H7 (cell line): ENCODE data around the gene PELI3. TPM values are rescaled to one million over a fixed set of nuclear protein-coding genes. Genes with fewer than 3 reads are reported as not detected.
"Not testable (repeated sequence)": the region's sequence is repeated elsewhere in the genome, so short reads cannot be mapped to it uniquely, and the experiment has no call there.

Source experiments
- DNase-seq: peaks from one replicate; pipeline ENCODE4 v3.0.0; 2012
- H3K27me3 ChIP-seq: 2 replicates; pipeline ENCODE4 v1.6.0; 2011; ENCODE audit warnings: mild to moderate bottlenecking, low read length; ENCODE audit not compliant: control insufficient read depth, insufficient read depth
- H3K36me3 ChIP-seq: replicated peaks from 2 replicates; pipeline ENCODE4 v1.5.1; 2011; ENCODE audit warnings: low read length; ENCODE audit not compliant: control insufficient read depth, insufficient read depth
- H3K4me3 ChIP-seq: 2 replicates; pipeline ENCODE4 v1.5.1; 2011; ENCODE audit warnings: low read depth, mild to moderate bottlenecking, control low read depth, low read length, moderate library complexity; ENCODE audit not compliant: insufficient read depth
- total RNA-seq: library from RNA; depleted of rRNA; stranded (reverse); fragments of >200 nt; shearing (Covaris generic); gene quantifications from 2 replicates; pipeline ENCODE4 v1.2.3, GENCODE V29; 2014; rRNA removed

Gene PELI3, protein sequence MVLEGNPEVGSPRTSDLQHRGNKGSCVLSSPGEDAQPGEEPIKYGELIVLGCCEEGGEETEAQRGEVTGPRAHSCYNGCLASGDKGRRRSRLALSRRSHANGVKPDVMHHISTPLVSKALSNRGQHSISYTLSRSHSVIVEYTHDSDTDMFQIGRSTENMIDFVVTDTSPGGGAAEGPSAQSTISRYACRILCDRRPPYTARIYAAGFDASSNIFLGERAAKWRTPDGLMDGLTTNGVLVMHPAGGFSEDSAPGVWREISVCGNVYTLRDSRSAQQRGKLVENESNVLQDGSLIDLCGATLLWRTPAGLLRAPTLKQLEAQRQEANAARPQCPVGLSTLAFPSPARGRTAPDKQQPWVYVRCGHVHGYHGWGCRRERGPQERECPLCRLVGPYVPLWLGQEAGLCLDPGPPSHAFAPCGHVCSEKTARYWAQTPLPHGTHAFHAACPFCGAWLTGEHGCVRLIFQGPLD
- total RNA-seq, result 8.1 and 9.5 TPM in 2 replicates

DNA sequence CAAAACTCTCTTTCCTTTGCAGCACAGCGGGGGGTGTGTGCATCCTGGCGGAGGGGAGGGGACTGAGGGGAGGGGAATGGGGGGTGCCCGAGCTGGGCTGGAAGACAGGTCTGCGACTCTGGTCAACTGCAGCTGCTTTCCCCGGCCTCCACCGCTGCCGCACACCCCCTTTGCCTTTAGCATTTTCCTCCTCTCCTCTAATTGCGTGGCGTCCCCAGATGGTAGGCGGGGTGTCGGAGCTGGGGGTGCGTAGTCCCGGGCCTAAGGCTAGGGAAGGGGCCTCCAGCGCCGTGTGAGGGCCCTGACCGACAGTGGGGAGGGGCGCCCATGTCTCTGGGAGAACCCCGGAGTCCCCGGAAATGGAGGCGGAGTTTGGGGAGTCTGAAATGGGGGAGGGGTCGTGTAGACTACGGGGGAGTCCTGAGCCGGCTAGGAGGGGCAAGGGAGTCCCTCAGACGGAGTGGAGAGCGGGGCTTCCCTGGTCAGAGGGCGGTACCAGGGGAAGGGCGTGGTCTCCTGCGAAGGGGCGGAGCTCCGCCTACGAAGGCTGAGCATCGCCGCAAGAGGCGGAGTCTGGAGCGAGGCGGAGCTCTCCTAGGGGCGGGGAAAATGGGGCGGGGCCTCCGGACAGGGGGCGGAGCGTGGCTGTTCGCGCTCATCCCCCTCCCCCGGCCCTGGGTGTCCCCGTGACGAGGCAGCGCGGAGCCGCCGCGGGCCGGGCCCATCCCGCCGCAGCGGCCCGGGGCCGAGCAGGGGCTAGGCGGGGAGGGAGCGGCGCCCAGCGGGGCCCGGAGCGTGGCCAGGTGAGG lies at the start of gene PELI3:
TSS of gene PELI3 (plus strand) at position 681 of the 809 bp plus-strand sequence. CDS start 1,224 bp downstream, outside the sequence.
- peak within 1 kb of the TSS; percentile 61 for H3K4me3 ChIP-seq
- H3K27me3 ChIP-seq, result peaks cover 3% of the 10 kb centered on the region; the same call in 1 of the 2 replicates
- no peaks in the 10 kb centered on the region for H3K36me3 ChIP-seq
- peak; percentile 99 for DNase-seq

DNA sequence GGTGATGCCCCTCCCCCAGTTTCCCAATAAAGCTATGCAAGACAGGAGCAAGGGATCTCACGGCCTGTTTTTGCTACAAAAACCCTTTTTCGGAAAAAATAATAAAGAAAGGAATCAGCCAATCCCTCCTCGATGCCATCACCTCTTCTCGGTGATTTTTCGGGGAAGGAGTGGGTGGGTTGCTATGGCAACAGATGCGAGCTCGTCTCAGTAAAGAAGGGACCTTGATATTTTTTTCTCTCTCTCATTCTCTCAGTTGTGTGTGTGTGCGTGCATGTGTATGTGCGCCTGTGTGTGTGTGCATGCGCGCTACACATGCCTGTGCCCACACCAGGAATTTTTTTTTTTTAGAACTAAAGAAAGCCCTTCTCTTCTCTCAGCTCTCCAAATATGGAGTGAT lies 49.7 kb upstream of the PELI3 start:
- Histone ChIP-seq H3K4me3 (no peak overlapping the region), H3K36me3 (no peaks in the 10 kb centered on the region), H3K27me3 (peaks cover 29% of the 10 kb centered on the region)
- no peak for DNase-seq

DNA sequence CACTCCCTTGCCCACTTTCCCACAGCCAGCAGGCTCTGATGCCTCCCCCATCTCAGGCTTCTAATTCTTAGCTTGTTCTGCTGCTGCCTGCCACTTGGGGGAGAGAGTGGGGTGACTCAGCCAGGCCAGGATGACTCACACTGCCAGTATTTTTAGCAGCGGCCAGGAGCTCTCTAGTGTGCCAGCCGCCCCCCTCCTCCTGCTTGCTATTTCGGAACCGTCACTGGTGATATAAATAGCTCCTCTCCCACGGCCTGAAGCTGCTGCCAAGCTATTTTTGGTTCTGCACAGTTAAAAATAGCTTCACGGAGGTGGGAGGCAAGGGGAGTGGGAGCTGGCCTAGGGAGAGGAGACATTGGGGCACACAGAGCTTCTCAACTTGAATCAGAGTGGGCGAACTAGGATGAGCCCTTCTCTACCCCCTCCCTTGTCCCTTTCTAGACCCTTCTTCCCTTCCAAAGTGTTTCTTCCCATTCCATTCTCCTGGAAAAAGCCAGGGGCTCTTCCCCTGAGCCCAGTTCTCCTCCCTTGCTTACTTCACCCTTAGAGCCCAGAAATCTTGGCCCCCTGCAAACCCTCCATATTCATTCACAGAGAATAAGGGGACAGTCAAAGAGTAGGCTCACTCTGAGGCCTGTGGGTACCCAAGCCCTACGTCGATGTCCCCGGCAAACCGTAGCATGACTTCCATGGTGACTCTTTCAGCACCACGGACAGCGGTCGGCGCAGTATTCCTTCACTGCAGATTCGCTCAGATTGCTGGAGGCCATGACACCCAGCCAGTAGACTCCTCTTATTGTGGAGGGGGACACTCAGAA lies 48.3 kb upstream of the PELI3 start:
- no peaks in the 10 kb centered on the region; the same call in 1 of the 2 replicates for H3K36me3 ChIP-seq
- H3K4me3 ChIP-seq, result no peak overlapping the region
- peaks cover 29% of the 10 kb centered on the region for H3K27me3 ChIP-seq
- peak; percentile 86 for DNase-seq

DNA sequence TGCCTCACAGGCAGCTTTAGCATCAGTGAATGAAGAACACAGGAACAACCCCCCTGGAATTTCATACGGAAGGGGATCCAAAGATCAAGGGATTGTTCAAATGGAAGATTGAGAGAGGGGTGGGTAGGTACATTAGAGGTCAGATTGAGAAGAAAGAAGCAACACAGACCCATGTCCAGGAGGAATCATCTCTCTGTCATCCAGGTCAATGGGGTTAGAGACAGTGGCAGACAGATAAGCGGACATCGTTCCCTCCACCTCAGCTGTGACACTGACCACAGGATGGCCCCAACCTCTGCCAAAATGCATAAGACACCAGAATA lies 47.8 kb upstream of the PELI3 start:
- no peaks in the 10 kb centered on the region; the same call in 1 of the 2 replicates for H3K36me3 ChIP-seq
- no peak overlapping the region for H3K4me3 ChIP-seq
- no peak for DNase-seq
- H3K27me3 ChIP-seq, result peaks cover 31% of the 10 kb centered on the region

DNA sequence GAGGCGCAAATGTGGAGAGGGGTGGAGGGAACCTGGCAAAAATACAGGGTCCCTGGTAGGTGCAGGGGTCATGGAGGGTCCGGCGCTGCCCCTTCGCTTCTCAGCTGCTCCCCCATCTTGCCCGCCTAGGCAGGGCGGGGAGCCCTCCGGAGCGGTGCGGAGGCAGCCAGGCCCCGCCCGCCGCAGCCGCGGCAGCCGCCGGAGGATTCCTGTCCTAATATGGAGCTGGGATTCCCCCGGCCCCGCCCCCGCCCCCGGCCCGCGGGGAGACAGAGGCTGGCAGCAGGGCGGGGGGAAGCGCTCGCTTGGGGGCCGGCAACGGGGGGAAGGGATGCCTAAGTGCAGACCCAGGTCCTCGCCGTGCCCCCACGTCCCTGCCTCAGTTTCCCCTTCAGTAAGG lies 46.9 kb upstream of the PELI3 start:
- peak; percentile 96 for DNase-seq
- Histone ChIP-seq H3K27me3 (peaks cover 31% of the 10 kb centered on the region), H3K36me3 (no peaks in the 10 kb centered on the region; the same call in 1 of the 2 replicates), H3K4me3 (peak overlapping the region; percentile 43)

DNA sequence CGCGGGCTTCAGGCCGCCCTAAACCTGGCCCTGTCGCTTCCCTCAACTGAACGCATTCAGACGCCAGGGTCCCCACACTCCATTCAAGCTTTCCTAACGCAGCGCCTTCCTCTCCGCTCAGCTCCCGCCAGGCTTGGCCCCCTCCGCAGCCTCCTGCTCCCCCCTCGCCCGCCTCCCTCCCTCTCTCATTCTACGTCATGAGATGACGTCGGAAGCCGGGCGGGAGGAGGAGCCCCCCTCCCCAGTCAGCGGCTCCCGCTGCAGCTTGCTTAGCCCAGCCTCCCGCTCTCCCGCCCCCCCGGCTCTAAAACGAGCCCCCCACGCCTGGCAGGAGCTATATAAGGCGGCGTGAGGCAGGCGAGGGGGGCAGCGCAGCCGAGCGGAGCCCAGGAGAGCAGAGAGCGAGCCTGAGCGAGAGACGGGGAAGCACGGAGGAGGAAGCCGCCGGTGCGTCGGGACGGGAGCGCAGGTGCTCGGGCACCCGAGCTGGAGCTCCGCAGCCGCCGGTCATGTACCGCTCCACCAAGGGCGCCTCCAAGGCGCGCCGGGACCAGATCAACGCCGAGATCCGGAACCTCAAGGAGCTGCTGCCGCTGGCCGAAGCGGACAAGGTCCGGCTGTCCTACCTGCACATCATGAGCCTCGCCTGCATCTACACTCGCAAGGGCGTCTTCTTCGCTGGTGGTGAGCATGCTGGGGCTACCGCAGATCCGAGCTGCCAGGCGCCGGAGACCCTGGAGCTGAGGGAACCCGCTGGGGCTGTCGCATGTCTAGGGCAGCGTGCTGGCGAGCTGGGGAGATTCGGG lies 45.8 kb upstream of the PELI3 start, which contains the start of gene NPAS4:
TSS of gene NPAS4 (plus strand) at position 365 of the 806 bp plus-strand sequence. CDS start at position 510, 145 bp downstream.
- peak; percentile 84 for DNase-seq
- Histone ChIP-seq H3K27me3 (peaks cover 31% of the 10 kb centered on the region), H3K36me3 (no peaks in the 10 kb centered on the region; the same call in none of the 2 replicates), H3K4me3 (peak within 1 kb of the TSS; percentile 43)

DNA sequence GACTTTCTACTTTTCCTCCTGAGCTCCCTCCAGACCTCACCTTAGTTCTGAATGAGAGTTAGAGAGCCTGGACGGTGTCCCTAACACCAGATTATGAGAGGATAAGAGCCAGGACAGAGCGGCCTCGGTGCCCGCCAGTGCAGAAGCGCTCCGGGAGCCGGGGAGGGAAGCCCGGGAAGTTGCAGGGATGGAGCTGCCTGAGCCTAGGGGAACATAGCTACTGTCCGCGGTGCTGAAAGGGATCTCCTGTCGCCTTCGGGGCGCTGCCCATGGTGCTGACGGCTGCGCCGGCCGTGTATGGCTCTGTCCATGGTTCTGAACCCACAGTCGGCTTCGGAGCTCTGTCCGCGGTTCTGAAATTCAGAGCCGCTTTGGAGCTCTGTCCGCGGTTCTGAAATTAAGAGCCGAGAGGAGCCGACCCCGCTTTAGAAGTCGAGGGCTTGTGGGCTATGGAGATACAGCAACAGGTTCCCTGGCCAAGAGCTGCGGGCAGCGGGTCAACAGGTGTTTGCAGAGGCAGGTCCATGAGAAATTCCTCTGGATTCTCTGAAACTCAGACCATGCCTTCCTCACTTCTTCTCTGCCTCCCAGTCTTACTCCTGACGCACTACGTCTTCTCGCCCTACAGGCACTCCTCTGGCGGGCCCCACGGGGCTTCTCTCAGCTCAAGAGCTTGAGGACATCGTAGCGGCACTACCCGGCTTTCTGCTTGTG lies 45.1 kb upstream of the PELI3 start:
- Histone ChIP-seq H3K36me3 (no peaks in the 10 kb centered on the region; the same call in none of the 2 replicates), H3K27me3 (peaks cover 31% of the 10 kb centered on the region), H3K4me3 (peak overlapping the region; percentile 43; the same call in 1 of the 2 replicates)
- DNase-seq, result peak; percentile 98

DNA sequence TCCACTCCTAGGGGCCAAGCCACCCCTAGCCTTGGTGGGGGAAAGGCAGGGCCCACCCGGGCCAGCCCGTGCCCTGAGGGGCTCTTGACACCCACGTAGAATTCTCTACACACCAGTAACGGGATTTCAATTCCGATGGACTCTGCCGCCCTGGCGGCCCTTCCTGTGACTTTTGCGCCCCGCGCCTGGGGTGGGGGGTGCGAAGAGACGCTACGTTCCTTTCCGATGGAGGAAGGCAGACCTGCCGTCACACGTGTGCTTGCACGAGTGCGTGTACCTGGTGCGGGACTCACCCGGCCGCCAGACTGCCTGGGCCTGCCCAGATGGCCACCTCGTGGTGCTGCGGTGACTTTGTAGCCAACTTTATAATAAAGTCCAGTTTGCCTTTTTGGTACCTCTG lies 40.4 kb upstream of the PELI3 start:
- no peak overlapping the region for H3K4me3 ChIP-seq
- peak; percentile 46 for DNase-seq
- no peaks in the 10 kb centered on the region; the same call in none of the 2 replicates for H3K36me3 ChIP-seq
- H3K27me3 ChIP-seq, result peaks cover 4% of the 10 kb centered on the region

DNA sequence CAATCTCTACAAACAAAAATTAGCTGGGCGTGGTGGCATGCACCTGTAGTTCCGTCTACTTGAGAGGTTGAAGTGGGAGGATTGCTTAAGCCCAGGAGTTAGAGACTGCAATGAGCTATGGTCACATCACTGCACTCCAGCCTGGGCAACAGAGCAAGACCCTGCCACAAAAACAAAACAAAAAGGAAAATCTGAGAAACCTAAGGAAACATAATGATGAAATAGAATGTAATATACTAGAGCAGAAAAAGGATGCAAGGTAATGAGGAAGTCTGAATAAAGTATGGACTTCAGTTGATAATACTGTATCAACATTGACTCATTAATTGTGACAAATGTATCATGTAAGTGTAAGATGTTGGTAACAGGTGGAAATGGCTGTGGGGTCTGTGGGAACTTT lies 37.8 kb upstream of the PELI3 start:
- Histone ChIP-seq H3K36me3 (no peaks in the 10 kb centered on the region; the same call in 1 of the 2 replicates), H3K4me3 (no peak overlapping the region), H3K27me3 (no peaks in the 10 kb centered on the region)
- DNase-seq, result no peak

DNA sequence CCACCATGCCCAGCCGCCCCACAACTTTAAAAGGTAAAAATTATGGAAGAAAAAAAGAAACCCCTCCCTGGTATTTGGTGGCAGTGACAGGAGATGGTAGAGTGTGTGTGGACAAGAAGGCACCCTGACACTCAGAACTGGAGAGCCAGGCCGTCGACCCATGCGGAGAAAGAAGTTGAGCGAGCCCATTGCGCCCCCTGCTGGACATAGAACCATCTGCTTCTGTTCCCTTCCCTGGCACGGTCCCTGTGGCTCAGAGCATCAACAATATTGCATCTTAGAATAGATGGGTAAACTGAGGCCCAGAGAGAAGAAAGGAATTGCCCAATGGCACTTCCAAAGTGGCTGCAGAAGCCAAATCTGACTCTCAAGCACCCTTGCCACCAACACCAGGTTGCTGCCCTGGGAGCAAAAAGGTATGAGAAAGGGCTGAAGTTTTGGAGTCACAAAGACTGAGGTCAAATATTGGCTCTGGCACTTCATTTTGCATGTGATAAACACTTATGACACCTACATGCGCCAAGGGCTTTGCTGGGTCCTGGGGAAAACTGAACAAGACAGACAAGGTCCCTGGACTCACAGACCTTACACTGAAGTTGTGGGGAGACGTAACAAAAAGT lies 36.6 kb upstream of the PELI3 start:
- Histone ChIP-seq H3K27me3 (no peaks in the 10 kb centered on the region), H3K4me3 (no peak overlapping the region), H3K36me3 (0 out of 2 replicates have a peak, but pooled peaks cover under 1% of the 10 kb centered on the region)
- DNase-seq, result peak; percentile 88

DNA sequence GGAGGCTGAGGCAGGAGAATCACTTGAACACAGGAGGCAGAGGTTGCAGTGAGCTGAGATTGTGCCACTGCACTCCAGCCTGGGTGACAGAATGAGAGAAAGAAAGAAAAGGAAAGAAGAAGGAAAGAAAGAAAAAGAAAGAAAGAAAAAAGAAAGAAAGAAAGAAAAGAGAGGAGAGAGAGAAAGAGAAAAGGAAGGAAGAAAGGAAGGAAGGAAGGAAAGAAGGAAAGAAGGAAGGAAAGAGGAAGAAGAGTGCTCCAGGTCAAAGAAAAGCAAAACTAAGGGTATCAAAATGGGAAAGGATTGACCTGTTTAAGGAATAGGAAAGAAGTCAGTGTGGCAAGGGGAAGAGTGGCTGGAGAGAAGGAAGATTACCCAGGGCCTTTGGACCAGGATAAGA lies 35.4 kb upstream of the PELI3 start:
- not testable (repeated sequence) for H3K27me3 ChIP-seq, DNase-seq, H3K4me3 ChIP-seq, H3K36me3 ChIP-seq

DNA sequence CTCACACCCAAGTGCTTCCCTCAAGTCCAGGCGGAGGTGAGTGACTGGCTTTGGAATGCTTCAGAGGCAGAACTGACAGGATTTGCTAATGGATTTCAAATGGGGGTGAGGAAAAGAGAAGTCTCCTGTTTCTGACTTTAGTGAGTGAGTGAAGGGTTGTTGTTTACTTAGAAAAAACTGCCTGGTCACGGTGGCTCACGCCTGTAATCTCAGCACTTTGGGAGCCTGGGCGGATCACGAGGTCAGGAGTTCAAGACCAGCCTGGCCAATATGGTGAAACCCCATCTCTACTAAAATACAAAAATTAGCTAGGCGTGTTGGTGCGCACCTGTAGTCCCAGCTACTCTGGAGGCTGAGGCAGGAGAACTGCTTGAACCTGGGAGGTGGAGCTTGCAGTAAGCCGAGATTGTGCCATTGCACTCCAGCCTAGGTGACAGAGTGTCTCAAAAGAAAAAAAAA lies 34.8 kb upstream of the PELI3 start:
- not testable (repeated sequence) for H3K27me3 ChIP-seq, DNase-seq, H3K4me3 ChIP-seq
- H3K36me3 ChIP-seq, result peaks cover 12% of the 10 kb centered on the region
